WTC11 (cell line): Measurements from ENCODE around the gene EIF5B. TPM values are rescaled to one million over a fixed set of nuclear protein-coding genes. Genes with fewer than 3 reads are reported as not detected.

ENCODE experiments used
- ATF1 ChIP-seq: sonication (generic); formaldehyde crosslinking; IDR thresholded peaks from 2 replicates; pipeline ENCODE4 v1.8.1; 2023; ENCODE audit warnings: mild to moderate bottlenecking, moderate library complexity, missing genetic modification reagents
- CREM ChIP-seq: sonication (generic); formaldehyde crosslinking; IDR thresholded peaks from 2 replicates; pipeline ENCODE4 v1.8.1; 2022; ENCODE audit warnings: mild to moderate bottlenecking, missing genetic modification reagents, moderate library complexity
- ESRRA ChIP-seq: sonication (generic); formaldehyde crosslinking; IDR thresholded peaks from 2 replicates; pipeline ENCODE4 v1.8.1; 2022; ENCODE audit warnings: mild to moderate bottlenecking, missing genetic modification reagents, borderline replicate concordance
- ETV6 ChIP-seq: sonication (generic); formaldehyde crosslinking; IDR thresholded peaks from 2 replicates; pipeline ENCODE4 v1.8.1; 2022; ENCODE audit warnings: mild to moderate bottlenecking, missing genetic modification reagents
- JAZF1 ChIP-seq: fragments of 250-450 bp; sonication (Bioruptor Pico); IDR thresholded peaks from 2 replicates; pipeline ENCODE4 v1.9.0; 2021; ENCODE audit warnings: moderate library complexity, mild to moderate bottlenecking, inconsistent platforms
- OVOL2 ChIP-seq: fragments of 250-450 bp; sonication (Bioruptor Pico); IDR thresholded peaks from 2 replicates; pipeline ENCODE4 v1.9.0; 2021; ENCODE audit warnings: mild to moderate bottlenecking, borderline replicate concordance
- TCF7 ChIP-seq: sonication (generic); formaldehyde crosslinking; IDR thresholded peaks from 2 replicates; pipeline ENCODE4 v1.8.0; 2022; ENCODE audit warnings: mild to moderate bottlenecking, low read depth, missing genetic modification reagents, moderate library complexity
- TEAD1 ChIP-seq: sonication (generic); formaldehyde crosslinking; IDR thresholded peaks from 2 replicates; pipeline ENCODE4 v1.8.0; 2022; ENCODE audit warnings: mild to moderate bottlenecking, missing genetic modification reagents
- ZNF317 ChIP-seq: sonication (generic); formaldehyde crosslinking; IDR thresholded peaks from 2 replicates; pipeline ENCODE4 v1.8.1; 2023; ENCODE audit warnings: low read depth, mild to moderate bottlenecking, moderate library complexity, missing genetic modification reagents, borderline replicate concordance
- ZNF416 ChIP-seq: fragments of 250-450 bp; sonication (Bioruptor Pico); IDR thresholded peaks from 2 replicates; pipeline ENCODE4 v1.9.0; 2021; ENCODE audit warnings: mild to moderate bottlenecking, inconsistent platforms
- total RNA-seq: library from RNA; stranded (reverse); gene quantifications from 3 replicates; pipeline ENCODE4 v1.2.3, GENCODE V29; 2021
- TF ChIP-seq, protein P1 (sequence below): sonication (generic); formaldehyde crosslinking; IDR thresholded peaks from 2 replicates; pipeline ENCODE4 v1.8.1; 2023; ENCODE audit warnings: mild to moderate bottlenecking, missing genetic modification reagents, moderate library complexity
- TF ChIP-seq, protein P2 (sequence below): sonication (generic); formaldehyde crosslinking; IDR thresholded peaks from 2 replicates; pipeline ENCODE4 v1.8.0; 2022; ENCODE audit warnings: mild to moderate bottlenecking, missing genetic modification reagents
- TF ChIP-seq, protein P3 (sequence below): sonication (generic); formaldehyde crosslinking; IDR thresholded peaks from 2 replicates; pipeline ENCODE4 v1.8.1; 2023; ENCODE audit warnings: mild to moderate bottlenecking, missing genetic modification reagents, moderate library complexity
- TF ChIP-seq, protein P4 (sequence below): fragments of 250-450 bp; sonication (Bioruptor Pico); IDR thresholded peaks from 2 replicates; pipeline ENCODE4 v2.1.2; 2022; ENCODE audit warnings: mild to moderate bottlenecking, moderate library complexity
- TF ChIP-seq, protein P5 (sequence below): sonication (generic); formaldehyde crosslinking; IDR thresholded peaks from 2 replicates; pipeline ENCODE4 v1.8.1; 2023; ENCODE audit warnings: mild to moderate bottlenecking, missing genetic modification reagents
- TF ChIP-seq, protein P6 (sequence below): sonication (generic); formaldehyde crosslinking; IDR thresholded peaks from 2 replicates; pipeline ENCODE4 v1.8.0; 2022; ENCODE audit warnings: missing genetic modification reagents
- TF ChIP-seq, protein P7 (sequence below): fragments of 200-600 bp; IDR thresholded peaks from 2 replicates; pipeline ENCODE4 v1.8.0; 2022; ENCODE audit warnings: antibody characterized with exemption
- TF ChIP-seq, protein P8 (sequence below): sonication (generic); formaldehyde crosslinking; IDR thresholded peaks from 2 replicates; pipeline ENCODE4 v1.8.0; 2023; ENCODE audit warnings: mild to moderate bottlenecking, missing genetic modification reagents
- TF ChIP-seq, protein P9 (sequence below): sonication (generic); formaldehyde crosslinking; conservative IDR thresholded peaks from 2 replicates; pipeline ENCODE4 v1.8.1; 2023; ENCODE audit warnings: mild to moderate bottlenecking, low read depth, missing genetic modification reagents, moderate library complexity

Gene EIF5B
- total RNA-seq, 1 experiment from 2014 or later = 68.8 TPM

DNA sequence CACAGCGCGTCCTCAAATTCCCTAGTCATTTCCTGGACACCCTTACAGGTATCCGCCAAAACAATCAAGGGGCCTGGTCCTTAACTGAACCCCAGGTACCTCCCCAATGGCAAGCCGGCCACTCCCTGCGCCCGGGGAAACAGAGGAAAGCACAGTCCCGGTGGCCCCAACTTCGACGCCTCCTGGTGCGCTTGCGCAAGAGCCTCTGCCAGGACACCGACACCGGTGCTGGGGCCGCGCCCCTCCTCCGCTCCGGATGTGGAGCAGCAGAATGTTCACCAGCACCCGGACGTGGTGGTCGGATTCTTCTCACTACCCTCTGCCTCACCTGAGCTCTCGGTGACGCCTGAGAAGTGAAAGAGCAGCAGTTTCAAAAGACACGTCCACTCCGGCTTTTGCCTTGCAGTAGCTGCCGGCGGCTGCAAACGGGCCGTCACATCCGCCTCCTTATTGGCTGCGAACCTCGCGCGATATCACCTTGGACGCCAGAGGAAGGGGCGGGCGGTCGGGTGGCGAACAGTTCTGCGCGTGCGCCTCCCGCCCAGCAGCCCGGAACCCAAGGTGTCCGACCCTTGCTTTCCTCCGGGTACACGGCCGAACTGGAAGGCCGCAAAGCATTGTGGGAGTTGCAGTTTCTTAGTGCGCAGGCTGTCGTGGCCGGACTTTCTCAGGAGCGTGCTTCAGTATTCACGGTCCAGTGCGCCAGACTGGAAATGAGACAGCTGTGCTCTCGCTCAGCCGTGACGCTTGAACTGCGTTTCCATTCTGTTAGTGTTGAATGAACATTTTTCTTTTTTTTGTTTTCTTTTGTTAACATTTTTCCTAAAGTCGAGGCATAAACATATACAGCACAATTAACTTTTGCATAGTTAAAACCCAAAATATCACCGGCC, 1.0 kb upstream of the EIF5B start, which contains the start of gene TXNDC9 (continued):
- TF ChIP-seq, protein P1, sequence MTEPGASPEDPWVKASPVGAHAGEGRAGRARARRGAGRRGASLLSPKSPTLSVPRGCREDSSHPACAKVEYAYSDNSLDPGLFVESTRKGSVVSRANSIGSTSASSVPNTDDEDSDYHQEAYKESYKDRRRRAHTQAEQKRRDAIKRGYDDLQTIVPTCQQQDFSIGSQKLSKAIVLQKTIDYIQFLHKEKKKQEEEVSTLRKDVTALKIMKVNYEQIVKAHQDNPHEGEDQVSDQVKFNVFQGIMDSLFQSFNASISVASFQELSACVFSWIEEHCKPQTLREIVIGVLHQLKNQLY = no peak
- TF ChIP-seq, protein P2, sequence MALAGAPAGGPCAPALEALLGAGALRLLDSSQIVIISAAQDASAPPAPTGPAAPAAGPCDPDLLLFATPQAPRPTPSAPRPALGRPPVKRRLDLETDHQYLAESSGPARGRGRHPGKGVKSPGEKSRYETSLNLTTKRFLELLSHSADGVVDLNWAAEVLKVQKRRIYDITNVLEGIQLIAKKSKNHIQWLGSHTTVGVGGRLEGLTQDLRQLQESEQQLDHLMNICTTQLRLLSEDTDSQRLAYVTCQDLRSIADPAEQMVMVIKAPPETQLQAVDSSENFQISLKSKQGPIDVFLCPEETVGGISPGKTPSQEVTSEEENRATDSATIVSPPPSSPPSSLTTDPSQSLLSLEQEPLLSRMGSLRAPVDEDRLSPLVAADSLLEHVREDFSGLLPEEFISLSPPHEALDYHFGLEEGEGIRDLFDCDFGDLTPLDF (CRISPR knock-in tag) = no peak
- peak; percentile 72 for TF ChIP-seq CREM (CRISPR knock-in tag)
- TF ChIP-seq, protein P3, sequence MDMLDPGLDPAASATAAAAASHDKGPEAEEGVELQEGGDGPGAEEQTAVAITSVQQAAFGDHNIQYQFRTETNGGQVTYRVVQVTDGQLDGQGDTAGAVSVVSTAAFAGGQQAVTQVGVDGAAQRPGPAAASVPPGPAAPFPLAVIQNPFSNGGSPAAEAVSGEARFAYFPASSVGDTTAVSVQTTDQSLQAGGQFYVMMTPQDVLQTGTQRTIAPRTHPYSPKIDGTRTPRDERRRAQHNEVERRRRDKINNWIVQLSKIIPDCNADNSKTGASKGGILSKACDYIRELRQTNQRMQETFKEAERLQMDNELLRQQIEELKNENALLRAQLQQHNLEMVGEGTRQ = 0 out of 2 replicates have a peak, but pooled peaks have one; percentile 18
- TF ChIP-seq ZNF317 (CRISPR knock-in tag) = no peak
- TF ChIP-seq, protein P4, sequence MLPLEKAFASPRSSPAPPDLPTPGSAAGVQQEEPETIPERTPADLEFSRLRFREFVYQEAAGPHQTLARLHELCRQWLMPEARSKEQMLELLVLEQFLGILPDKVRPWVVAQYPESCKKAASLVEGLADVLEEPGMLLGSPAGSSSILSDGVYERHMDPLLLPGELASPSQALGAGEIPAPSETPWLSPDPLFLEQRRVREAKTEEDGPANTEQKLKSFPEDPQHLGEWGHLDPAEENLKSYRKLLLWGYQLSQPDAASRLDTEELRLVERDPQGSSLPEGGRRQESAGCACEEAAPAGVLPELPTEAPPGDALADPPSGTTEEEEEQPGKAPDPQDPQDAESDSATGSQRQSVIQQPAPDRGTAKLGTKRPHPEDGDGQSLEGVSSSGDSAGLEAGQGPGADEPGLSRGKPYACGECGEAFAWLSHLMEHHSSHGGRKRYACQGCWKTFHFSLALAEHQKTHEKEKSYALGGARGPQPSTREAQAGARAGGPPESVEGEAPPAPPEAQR (CRISPR knock-in tag) = no peak
- no peak for TF ChIP-seq OVOL2 (CRISPR knock-in tag)
- TF ChIP-seq, protein P5, sequence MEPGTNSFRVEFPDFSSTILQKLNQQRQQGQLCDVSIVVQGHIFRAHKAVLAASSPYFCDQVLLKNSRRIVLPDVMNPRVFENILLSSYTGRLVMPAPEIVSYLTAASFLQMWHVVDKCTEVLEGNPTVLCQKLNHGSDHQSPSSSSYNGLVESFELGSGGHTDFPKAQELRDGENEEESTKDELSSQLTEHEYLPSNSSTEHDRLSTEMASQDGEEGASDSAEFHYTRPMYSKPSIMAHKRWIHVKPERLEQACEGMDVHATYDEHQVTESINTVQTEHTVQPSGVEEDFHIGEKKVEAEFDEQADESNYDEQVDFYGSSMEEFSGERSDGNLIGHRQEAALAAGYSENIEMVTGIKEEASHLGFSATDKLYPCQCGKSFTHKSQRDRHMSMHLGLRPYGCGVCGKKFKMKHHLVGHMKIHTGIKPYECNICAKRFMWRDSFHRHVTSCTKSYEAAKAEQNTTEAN (CRISPR knock-in tag) = no peak
- TF ChIP-seq, protein P6, sequence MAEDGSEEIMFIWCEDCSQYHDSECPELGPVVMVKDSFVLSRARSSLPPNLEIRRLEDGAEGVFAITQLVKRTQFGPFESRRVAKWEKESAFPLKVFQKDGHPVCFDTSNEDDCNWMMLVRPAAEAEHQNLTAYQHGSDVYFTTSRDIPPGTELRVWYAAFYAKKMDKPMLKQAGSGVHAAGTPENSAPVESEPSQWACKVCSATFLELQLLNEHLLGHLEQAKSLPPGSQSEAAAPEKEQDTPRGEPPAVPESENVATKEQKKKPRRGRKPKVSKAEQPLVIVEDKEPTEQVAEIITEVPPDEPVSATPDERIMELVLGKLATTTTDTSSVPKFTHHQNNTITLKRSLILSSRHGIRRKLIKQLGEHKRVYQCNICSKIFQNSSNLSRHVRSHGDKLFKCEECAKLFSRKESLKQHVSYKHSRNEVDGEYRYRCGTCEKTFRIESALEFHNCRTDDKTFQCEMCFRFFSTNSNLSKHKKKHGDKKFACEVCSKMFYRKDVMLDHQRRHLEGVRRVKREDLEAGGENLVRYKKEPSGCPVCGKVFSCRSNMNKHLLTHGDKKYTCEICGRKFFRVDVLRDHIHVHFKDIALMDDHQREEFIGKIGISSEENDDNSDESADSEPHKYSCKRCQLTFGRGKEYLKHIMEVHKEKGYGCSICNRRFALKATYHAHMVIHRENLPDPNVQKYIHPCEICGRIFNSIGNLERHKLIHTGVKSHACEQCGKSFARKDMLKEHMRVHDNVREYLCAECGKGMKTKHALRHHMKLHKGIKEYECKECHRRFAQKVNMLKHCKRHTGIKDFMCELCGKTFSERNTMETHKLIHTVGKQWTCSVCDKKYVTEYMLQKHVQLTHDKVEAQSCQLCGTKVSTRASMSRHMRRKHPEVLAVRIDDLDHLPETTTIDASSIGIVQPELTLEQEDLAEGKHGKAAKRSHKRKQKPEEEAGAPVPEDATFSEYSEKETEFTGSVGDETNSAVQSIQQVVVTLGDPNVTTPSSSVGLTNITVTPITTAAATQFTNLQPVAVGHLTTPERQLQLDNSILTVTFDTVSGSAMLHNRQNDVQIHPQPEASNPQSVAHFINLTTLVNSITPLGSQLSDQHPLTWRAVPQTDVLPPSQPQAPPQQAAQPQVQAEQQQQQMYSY = no peak
- no peak for TF ChIP-seq TEAD1 (CRISPR knock-in tag)
- no peak; the same call in 1 of the 2 replicates for TF ChIP-seq ETV6
- TF ChIP-seq, protein P7, sequence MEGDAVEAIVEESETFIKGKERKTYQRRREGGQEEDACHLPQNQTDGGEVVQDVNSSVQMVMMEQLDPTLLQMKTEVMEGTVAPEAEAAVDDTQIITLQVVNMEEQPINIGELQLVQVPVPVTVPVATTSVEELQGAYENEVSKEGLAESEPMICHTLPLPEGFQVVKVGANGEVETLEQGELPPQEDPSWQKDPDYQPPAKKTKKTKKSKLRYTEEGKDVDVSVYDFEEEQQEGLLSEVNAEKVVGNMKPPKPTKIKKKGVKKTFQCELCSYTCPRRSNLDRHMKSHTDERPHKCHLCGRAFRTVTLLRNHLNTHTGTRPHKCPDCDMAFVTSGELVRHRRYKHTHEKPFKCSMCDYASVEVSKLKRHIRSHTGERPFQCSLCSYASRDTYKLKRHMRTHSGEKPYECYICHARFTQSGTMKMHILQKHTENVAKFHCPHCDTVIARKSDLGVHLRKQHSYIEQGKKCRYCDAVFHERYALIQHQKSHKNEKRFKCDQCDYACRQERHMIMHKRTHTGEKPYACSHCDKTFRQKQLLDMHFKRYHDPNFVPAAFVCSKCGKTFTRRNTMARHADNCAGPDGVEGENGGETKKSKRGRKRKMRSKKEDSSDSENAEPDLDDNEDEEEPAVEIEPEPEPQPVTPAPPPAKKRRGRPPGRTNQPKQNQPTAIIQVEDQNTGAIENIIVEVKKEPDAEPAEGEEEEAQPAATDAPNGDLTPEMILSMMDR = no peak
- no peak for TF ChIP-seq JAZF1 (CRISPR knock-in tag)
- TF ChIP-seq ESRRA (CRISPR knock-in tag) = no peak
- TF ChIP-seq ZNF416 = no peak
- TF ChIP-seq TCF7 (CRISPR knock-in tag) = no peak
- TF ChIP-seq, protein P8, sequence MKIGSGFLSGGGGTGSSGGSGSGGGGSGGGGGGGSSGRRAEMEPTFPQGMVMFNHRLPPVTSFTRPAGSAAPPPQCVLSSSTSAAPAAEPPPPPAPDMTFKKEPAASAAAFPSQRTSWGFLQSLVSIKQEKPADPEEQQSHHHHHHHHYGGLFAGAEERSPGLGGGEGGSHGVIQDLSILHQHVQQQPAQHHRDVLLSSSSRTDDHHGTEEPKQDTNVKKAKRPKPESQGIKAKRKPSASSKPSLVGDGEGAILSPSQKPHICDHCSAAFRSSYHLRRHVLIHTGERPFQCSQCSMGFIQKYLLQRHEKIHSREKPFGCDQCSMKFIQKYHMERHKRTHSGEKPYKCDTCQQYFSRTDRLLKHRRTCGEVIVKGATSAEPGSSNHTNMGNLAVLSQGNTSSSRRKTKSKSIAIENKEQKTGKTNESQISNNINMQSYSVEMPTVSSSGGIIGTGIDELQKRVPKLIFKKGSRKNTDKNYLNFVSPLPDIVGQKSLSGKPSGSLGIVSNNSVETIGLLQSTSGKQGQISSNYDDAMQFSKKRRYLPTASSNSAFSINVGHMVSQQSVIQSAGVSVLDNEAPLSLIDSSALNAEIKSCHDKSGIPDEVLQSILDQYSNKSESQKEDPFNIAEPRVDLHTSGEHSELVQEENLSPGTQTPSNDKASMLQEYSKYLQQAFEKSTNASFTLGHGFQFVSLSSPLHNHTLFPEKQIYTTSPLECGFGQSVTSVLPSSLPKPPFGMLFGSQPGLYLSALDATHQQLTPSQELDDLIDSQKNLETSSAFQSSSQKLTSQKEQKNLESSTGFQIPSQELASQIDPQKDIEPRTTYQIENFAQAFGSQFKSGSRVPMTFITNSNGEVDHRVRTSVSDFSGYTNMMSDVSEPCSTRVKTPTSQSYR (CRISPR knock-in tag) = no peak
- TF ChIP-seq ATF1 (CRISPR knock-in tag) = no peak
- TF ChIP-seq, protein P9, sequence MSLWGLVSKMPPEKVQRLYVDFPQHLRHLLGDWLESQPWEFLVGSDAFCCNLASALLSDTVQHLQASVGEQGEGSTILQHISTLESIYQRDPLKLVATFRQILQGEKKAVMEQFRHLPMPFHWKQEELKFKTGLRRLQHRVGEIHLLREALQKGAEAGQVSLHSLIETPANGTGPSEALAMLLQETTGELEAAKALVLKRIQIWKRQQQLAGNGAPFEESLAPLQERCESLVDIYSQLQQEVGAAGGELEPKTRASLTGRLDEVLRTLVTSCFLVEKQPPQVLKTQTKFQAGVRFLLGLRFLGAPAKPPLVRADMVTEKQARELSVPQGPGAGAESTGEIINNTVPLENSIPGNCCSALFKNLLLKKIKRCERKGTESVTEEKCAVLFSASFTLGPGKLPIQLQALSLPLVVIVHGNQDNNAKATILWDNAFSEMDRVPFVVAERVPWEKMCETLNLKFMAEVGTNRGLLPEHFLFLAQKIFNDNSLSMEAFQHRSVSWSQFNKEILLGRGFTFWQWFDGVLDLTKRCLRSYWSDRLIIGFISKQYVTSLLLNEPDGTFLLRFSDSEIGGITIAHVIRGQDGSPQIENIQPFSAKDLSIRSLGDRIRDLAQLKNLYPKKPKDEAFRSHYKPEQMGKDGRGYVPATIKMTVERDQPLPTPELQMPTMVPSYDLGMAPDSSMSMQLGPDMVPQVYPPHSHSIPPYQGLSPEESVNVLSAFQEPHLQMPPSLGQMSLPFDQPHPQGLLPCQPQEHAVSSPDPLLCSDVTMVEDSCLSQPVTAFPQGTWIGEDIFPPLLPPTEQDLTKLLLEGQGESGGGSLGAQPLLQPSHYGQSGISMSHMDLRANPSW (CRISPR knock-in tag) = no peak
